Erythroblast (primary cell): ENCODE data around the gene DMRTB1.

Source experiments
- GATA1 ChIP-seq: IDR thresholded peaks from 2 replicates; pipeline ENCODE4 v1.6.1; 2011; ENCODE audit warnings: low read depth, mild to moderate bottlenecking, control low read depth, low read length, moderate library complexity
- POLR2A ChIP-seq: IDR thresholded peaks from 2 replicates; pipeline ENCODE4 v1.6.1; 2011; ENCODE audit warnings: mild to moderate bottlenecking, low read length

- no peak for TF ChIP-seq POLR2A
- TF ChIP-seq GATA1 = no peak
Observed at GRCh38 chr1:53431805-53432565, 27.2 kb upstream of the DMRTB1 start.
